DMS53 (cell line): ENCODE results near the gene MAGEB5.

ENCODE experiments used
- DNase-seq: peaks from one replicate; lab custom pipeline; 2025; lab: John Stamatoyannopoulos, UW

Gene MAGEB5

DNA sequence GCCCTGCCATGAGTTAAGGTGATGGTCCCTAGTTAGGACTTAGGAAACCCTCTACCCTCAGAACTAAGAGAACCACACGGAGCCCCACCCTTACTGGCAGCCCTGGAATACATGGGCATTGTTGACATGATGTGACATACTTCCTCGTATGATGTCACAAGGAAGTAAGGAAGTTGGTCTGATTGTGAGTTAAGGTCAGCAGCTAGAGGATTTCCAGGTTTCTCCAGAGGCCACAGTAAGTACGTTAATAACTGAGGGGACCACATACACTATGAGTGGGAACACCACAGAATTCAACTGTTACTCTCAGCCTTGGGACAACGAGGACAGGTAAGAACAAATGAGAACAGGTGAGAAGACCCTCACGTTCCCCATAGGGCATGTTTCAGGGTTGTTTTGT lies at the start of gene MAGEB5:
Gene MAGEB5, plus strand, starts transcription at position 301 of the 400 bp plus-strand sequence. CDS start 1,133 bp downstream, outside the sequence.
- peak; percentile 24 for DNase-seq

GRCh38 chrX:26192204-26192603 lies 23.8 kb upstream of the MAGEB5 start, which contains the start of gene MAGEB6:
Gene MAGEB6, plus strand, starts transcription at chrX:26192440. Its CDS starts 1,407 bp downstream, at chrX:26193847.
- DNase-seq, result no peak

- no peak for DNase-seq
Measured at GRCh38 chrX:26203561-26203960, 12.4 kb upstream of the MAGEB5 start.

- DNase-seq, result peak; percentile 62
Measured at GRCh38 chrX:26204717-26205116, 11.3 kb upstream of the MAGEB5 start.

DNA sequence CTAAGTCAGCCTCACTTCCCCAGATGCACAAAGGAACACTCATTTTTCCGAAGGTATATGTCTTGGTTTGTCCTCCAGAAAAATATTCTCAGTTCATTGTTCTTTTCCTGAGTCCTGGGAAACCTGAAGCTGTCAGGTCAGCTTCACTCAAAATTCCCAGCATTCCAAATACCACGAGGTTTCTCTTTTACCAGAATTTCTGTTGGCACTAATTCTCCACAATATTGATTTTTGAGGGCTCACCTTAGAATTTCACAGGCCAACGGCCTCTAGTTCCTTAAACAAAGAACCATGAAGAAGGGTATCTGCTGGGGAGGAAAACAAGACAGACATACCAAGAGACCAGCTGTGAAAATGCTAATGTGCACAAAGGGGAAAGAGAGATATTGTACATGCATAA lies 8.0 kb upstream of the MAGEB5 start:
- no peak for DNase-seq

DNA sequence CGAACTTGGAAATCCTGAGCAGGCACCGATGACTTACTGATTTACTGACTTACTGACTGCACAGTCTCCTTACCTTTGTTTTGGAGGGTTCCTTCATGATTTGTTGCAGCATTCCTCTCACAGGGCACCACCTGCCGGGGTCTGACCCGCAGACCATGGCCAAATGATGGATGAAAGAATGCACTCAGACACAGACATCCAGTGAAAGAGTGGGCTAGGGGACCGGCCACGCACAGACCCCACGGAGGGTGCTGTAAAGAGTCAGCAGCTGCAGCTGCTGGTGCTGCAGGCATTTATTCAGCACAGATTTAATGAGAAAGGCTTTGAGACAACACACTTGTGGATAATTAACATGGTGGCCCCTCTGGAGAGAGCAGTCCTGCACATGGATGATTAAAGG lies 3.4 kb downstream of the MAGEB5 start:
- no peak for DNase-seq

GRCh38 chrX:26234177-26234576 lies 18.2 kb downstream of the MAGEB5 start:
- DNase-seq, result no peak

DNA sequence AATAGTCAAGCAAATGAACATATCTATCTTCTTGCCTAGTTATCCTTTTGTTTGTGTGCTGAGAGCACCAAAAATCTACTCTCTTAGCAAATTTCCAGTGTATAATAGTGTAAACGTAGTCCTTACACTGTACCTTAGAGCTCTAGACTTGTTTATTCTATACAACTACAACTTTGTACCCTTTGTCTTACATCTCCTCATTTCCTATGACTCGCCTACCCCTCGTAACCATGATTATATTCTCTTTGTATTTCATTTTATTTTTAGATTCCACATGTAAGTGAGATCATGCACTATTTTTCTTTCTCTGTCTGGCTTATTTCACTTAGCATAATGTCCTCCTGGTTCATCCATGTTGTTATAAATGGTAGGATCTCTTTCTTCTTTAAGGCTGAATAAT lies 37.6 kb downstream of the MAGEB5 start:
- DNase-seq, result no peak

- DNase-seq, result peak; percentile 6
Measured at GRCh38 chrX:26254436-26254835, 38.5 kb downstream of the MAGEB5 start.

DNA sequence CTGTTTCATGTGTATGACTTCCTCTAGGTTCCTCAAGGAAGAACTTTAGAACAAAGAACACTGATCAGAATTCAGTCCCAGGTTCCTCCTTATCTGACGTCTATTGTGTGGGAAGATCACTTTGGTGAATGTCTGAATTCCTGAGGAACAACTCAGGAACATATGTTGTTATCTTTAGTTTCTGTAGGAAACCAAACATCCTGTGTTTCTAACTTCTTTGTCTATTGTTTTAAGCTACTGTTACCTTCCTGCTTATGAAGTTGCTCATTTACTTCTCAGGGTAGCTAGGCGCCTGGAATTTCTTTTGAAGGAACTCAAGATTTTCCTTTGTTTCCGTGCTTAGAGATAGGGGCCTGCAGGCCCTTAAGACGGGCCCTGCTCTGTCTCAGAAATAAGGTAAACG lies 46.2 kb downstream of the MAGEB5 start:
- DNase-seq, result no peak
